ENCODE data around the gene UGT8.

DNA sequence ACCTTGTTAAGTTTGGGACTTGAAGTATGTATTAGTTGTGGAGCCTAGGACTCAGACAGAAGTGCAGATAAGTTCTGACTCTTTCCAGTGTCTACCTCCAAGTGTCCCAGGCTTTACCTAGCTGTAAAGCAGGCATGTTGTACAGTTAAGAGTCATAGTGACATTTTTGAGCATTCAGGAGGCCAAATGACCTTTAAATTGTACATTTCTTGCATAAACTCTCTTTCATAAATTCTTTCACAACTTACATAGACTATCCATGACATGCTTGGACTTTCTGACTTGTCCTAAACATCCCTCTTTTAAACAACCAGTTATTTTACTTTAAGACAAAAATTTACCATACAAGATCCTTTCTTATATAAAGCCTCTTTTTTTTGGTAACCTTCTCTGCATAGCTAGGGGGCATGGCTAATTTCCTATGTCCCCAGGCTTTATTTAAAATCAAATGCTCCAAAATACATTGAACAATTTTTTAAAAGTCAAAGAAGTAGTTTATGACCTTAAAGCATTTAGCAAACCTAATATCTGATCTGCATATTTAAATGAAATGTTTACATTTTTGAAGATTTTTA lies 40.1 kb upstream of the UGT8 start:
- TF ChIP-seq CTCF (IDR thresholded peaks at IDR 0.05) (no peak), POLR2AphosphoS5 (IDR thresholded peaks at IDR 0.05) (no peak), EP300 (IDR thresholded peaks at IDR 0.05) (no peak), POLR2A (IDR thresholded peaks at IDR 0.05; ENCODE audit: low read depth) (no peak)

All from esophagus muscularis mucosa (tissue), 4 donors.